Measurements from ENCODE around the gene ASB10. TPM values are rescaled to one million over a fixed set of nuclear protein-coding genes. Genes with fewer than 3 reads are reported as not detected.

ASB10 gene
- total and polyA plus RNA-seq, 3 donors from 2014 or later: 0.18 to 0.39 TPM; not detected in 1

DNA sequence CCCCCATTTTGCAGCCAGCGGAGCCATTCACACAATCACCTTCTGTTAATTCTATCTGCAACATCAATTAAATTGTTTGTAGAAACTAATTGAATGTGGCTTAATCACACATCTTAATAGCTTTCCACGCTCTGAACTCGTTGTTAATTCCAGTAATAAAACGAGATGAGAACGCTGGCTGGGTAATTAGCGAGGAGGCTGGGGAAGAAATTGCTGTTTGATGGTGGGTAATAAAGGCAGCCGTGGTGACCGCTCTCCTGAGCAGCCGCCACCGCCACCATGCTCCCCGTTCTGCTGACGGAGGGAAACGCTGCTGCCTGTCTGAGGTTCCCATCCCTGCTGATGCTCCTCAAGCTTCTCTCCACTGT, 55.8 kb downstream of the ASB10 start:
- DNase-seq: no peak
- H3K27ac ChIP-seq: no peak overlapping the region
- intact Hi-C loops (cut with DNase I; ENCODE audit: low total_unique reads): no loop called here
- H3K36me3 ChIP-seq (ENCODE audit: low read depth, missing control alignments): no peaks in the 10 kb centered on the region
- no peaks in the 10 kb centered on the region for H3K4me1 ChIP-seq
- no peaks in the 10 kb centered on the region for H3K9me3 ChIP-seq
- 89 to 92% methylated on average over 13 of the region's 13 CpGs for WGBS, 2 donors
- TF ChIP-seq, protein P1, sequence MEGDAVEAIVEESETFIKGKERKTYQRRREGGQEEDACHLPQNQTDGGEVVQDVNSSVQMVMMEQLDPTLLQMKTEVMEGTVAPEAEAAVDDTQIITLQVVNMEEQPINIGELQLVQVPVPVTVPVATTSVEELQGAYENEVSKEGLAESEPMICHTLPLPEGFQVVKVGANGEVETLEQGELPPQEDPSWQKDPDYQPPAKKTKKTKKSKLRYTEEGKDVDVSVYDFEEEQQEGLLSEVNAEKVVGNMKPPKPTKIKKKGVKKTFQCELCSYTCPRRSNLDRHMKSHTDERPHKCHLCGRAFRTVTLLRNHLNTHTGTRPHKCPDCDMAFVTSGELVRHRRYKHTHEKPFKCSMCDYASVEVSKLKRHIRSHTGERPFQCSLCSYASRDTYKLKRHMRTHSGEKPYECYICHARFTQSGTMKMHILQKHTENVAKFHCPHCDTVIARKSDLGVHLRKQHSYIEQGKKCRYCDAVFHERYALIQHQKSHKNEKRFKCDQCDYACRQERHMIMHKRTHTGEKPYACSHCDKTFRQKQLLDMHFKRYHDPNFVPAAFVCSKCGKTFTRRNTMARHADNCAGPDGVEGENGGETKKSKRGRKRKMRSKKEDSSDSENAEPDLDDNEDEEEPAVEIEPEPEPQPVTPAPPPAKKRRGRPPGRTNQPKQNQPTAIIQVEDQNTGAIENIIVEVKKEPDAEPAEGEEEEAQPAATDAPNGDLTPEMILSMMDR (IDR thresholded peaks at IDR 0.05): no peak
- TF ChIP-seq POLR2A (IDR thresholded peaks at IDR 0.05): no peak
- no peaks in the 10 kb centered on the region for H3K27me3 ChIP-seq
- H3K4me3 ChIP-seq: no peak overlapping the region

DNA sequence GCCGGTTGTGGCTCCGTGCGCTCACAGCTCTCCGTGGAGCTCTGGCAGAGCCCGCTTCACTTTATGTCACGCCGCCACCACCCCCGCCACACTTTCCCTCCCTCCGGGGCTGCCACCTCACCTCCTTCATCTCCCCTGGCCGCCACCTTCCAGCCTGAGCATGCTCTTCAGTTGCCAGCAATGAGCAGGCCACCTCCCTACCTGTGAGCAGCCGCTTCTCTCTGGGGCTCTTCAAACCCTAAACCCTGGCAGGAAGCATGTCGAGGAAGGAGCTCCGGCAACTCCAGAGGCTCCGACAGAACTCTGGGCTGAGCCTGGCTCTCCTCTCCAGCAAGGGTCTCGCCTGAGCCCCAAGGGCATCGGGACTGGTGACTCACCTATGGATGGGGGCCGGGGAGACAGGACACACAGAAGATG, 56.3 kb downstream of the ASB10 start:
- DNase-seq: no peak
- intact Hi-C loops (cut with DNase I; ENCODE audit: low total_unique reads): no loop called here
- no peak for TF ChIP-seq POLR2A (IDR thresholded peaks at IDR 0.05)
- TF ChIP-seq, protein P1 (IDR thresholded peaks at IDR 0.05): no peak
- Histone ChIP-seq H3K4me3 (no peak overlapping the region), H3K36me3 (ENCODE audit: low read depth, missing control alignments) (no peaks in the 10 kb centered on the region), H3K27me3 (no peaks in the 10 kb centered on the region), H3K4me1 (no peaks in the 10 kb centered on the region), H3K9me3 (no peaks in the 10 kb centered on the region), H3K27ac (no peak overlapping the region)
- 94 to 97% methylated on average over 16 to 17 of the region's 17 CpGs for WGBS, 2 donors

DNA sequence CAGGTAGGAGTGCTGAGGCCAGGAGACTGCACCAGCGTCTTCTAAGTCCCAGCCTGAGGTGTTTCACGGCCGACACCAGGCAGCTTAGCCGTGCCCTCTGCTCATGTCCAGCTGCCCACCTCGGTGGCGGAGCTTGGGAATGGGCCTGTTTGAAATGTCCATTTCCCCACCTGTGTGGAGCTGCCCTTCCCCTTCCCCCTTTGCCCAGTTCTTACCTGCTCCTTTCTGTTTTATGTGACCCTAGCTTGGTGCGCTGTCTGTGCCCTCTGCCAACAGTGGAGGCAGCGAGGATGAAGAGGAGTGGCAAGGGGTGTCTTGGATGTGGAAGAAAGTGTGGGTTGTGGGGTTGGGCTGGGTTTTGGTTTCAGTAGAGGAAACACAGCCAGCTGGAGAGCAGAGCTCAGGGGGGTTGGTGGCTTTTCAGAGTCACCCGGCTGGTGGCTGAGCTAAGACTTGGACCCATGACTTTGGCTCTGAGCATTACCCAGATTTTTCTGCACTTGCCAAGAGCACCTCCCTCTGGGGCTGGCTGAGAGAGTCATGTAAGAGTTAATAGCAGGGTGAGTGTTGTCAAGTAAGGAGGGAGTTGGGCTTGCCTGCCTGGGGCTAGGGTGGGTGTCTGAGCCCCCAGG, 57.0 kb downstream of the ASB10 start:
- Histone ChIP-seq H3K4me3 (no peak overlapping the region), H3K27me3 (no peaks in the 10 kb centered on the region), H3K9me3 (no peaks in the 10 kb centered on the region), H3K4me1 (no peaks in the 10 kb centered on the region), H3K27ac (no peak overlapping the region), H3K36me3 (ENCODE audit: low read depth, missing control alignments) (no peaks in the 10 kb centered on the region)
- DNase-seq: no peak
- TF ChIP-seq, protein P1 (IDR thresholded peaks at IDR 0.05): no peak
- WGBS, 2 donors: 93 to 94% methylated on average over 9 of the region's 9 CpGs
- intact Hi-C loops (cut with DNase I; ENCODE audit: low total_unique reads): loop anchor here (10.0 kb wide), 1 partner anchor 45 kb away; no protein-coding TSS in a partner anchor

DNA sequence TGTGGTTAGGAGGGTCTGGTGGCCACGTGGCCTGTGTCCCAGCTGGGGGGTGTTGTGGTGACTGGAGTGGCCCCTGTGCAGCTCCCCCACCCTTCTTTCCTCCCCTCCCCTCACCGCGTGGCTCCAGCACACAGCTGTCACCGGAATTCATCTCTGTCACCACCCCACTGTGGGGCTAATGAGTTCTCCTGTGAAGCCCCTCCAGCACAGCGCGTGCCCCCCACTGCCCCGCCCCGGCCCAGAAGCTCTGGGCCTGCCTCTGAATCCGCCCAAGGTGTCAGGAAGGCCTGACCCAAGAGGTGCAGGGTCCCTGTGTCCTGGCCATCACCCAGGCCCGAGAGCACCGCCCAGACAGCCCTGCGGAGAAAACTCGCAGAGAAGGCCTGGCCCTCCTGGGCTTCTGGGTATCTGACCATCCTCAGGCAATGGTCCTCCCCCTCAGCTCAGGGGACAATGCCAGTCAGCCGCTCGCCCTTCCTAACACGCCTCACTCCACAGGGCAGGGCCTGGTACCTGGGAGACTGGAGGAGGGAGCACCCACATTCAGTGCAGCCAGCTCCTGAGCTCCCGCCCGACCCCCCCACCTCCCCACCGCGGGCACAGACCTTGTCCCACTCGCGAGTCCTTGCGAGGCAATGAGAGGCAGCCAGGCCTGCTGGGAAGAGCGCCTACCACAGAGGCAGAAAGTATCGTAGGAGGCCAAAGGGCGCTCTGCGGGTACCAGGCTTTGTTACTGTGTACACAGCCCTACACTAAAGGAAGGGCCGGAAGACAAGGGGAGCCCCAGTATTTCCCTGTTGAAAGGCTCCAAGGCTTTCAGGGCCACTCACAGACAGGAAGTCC, 57.7 kb downstream of the ASB10 start:
- Histone ChIP-seq H3K27ac (no peak overlapping the region), H3K36me3 (ENCODE audit: low read depth, missing control alignments) (no peaks in the 10 kb centered on the region), H3K9me3 (no peaks in the 10 kb centered on the region), H3K4me3 (no peak overlapping the region), H3K27me3 (no peaks in the 10 kb centered on the region), H3K4me1 (no peaks in the 10 kb centered on the region)
- no peak for TF ChIP-seq POLR2A (IDR thresholded peaks at IDR 0.05)
- TF ChIP-seq, protein P1 (IDR thresholded peaks at IDR 0.05): no peak
- no peak for DNase-seq
- intact Hi-C loops (cut with DNase I; ENCODE audit: low total_unique reads): loop anchor here (10.0 kb wide), 1 partner anchor 45 kb away; no protein-coding TSS in a partner anchor
- 88 to 90% methylated on average over 19 to 27 of the region's 28 CpGs for WGBS, 2 donors
